Measurements from ENCODE around the gene BMP2.

The BMP2 gene

GRCh38 chr20:6786548-6786947 lies 19.1 kb downstream of the BMP2 start:
- no peaks in the 10 kb centered on the region for H3K4me1 ChIP-seq (ENCODE audit: control insufficient read depth in 5 of 5, insufficient read depth in 5 of 5, low read length in 5 of 5)
- no peak overlapping the region for H3K27ac ChIP-seq (ENCODE audit: low read depth, low read length)
- H3K9ac ChIP-seq (ENCODE audit: low read length in 5 of 5): no peak overlapping the region
- H3K36me3 ChIP-seq (ENCODE audit: control insufficient read depth in 5 of 5, insufficient read depth in 5 of 5, low read length in 5 of 5): no peaks in the 10 kb centered on the region
- H3K9me3 ChIP-seq (ENCODE audit: control insufficient read depth in 5 of 5, low read length in 5 of 5): no peaks in the 10 kb centered on the region
- H3K4me3 ChIP-seq (ENCODE audit: low read depth in 1 of 5, low read length in 5 of 5): no peak overlapping the region
- H3K27me3 ChIP-seq (ENCODE audit: control insufficient read depth in 5 of 5, insufficient read depth in 4 of 5, low read length in 5 of 5): no peaks in the 10 kb centered on the region

- H3K4me3 ChIP-seq (ENCODE audit: low read depth in 1 of 5, low read length in 5 of 5): no peak overlapping the region
- H3K9me3 ChIP-seq (ENCODE audit: control insufficient read depth in 5 of 5, low read length in 5 of 5): no peaks in the 10 kb centered on the region
- H3K36me3 ChIP-seq (ENCODE audit: control insufficient read depth in 5 of 5, insufficient read depth in 5 of 5, low read length in 5 of 5): no peaks in the 10 kb centered on the region
- H3K27ac ChIP-seq (ENCODE audit: low read depth, low read length): no peak overlapping the region
- H3K4me1 ChIP-seq (ENCODE audit: control insufficient read depth in 5 of 5, insufficient read depth in 5 of 5, low read length in 5 of 5): no peaks in the 10 kb centered on the region
- H3K27me3 ChIP-seq (ENCODE audit: control insufficient read depth in 5 of 5, insufficient read depth in 4 of 5, low read length in 5 of 5): peaks cover 0 to 6% (median 0%) of the 10 kb centered on the region in 5 donors
- H3K9ac ChIP-seq (ENCODE audit: low read length in 5 of 5): no peak overlapping the region
Measured at GRCh38 chr20:6792789-6793188, 25.3 kb downstream of the BMP2 start.

- Histone ChIP-seq H3K4me1 (ENCODE audit: control insufficient read depth in 5 of 5, insufficient read depth in 5 of 5, low read length in 5 of 5) (no peaks in the 10 kb centered on the region), H3K9me3 (ENCODE audit: control insufficient read depth in 5 of 5, low read length in 5 of 5) (peaks cover 0 to 5% (median 0%) of the 10 kb centered on the region in 5 donors), H3K9ac (ENCODE audit: low read length in 5 of 5) (no peak overlapping the region), H3K27ac (ENCODE audit: low read depth, low read length) (no peak overlapping the region), H3K27me3 (ENCODE audit: control insufficient read depth in 5 of 5, insufficient read depth in 4 of 5, low read length in 5 of 5) (peaks cover 0 to 3% (median 0%) of the 10 kb centered on the region in 5 donors), H3K36me3 (ENCODE audit: control insufficient read depth in 5 of 5, insufficient read depth in 5 of 5, low read length in 5 of 5) (no peaks in the 10 kb centered on the region), H3K4me3 (ENCODE audit: low read depth in 1 of 5, low read length in 5 of 5) (no peak overlapping the region)
Measured at GRCh38 chr20:6802227-6802626, 34.7 kb downstream of the BMP2 start.

- H3K4me3 ChIP-seq (ENCODE audit: low read depth in 1 of 5, low read length in 5 of 5): no peak overlapping the region
- no peaks in the 10 kb centered on the region for H3K36me3 ChIP-seq (ENCODE audit: control insufficient read depth in 5 of 5, insufficient read depth in 5 of 5, low read length in 5 of 5)
- H3K27ac ChIP-seq (ENCODE audit: low read depth, low read length): no peak overlapping the region
- peaks cover 0 to 5% (median 0%) of the 10 kb centered on the region in 5 donors for H3K9me3 ChIP-seq (ENCODE audit: control insufficient read depth in 5 of 5, low read length in 5 of 5)
- H3K4me1 ChIP-seq (ENCODE audit: control insufficient read depth in 5 of 5, insufficient read depth in 5 of 5, low read length in 5 of 5): no peaks in the 10 kb centered on the region
- no peak overlapping the region for H3K9ac ChIP-seq (ENCODE audit: low read length in 5 of 5)
- H3K27me3 ChIP-seq (ENCODE audit: control insufficient read depth in 5 of 5, insufficient read depth in 4 of 5, low read length in 5 of 5): peaks cover 0 to 6% (median 0%) of the 10 kb centered on the region in 5 donors
Measured at GRCh38 chr20:6806275-6806674, 38.8 kb downstream of the BMP2 start.

- Histone ChIP-seq H3K4me3 (ENCODE audit: low read depth in 1 of 5, low read length in 5 of 5) (no peak overlapping the region), H3K9me3 (ENCODE audit: control insufficient read depth in 5 of 5, low read length in 5 of 5) (peaks cover 0 to under 1% (median 0%) of the 10 kb centered on the region in 5 donors), H3K4me1 (ENCODE audit: control insufficient read depth in 5 of 5, insufficient read depth in 5 of 5, low read length in 5 of 5) (no peaks in the 10 kb centered on the region), H3K36me3 (ENCODE audit: control insufficient read depth in 5 of 5, insufficient read depth in 5 of 5, low read length in 5 of 5) (no peaks in the 10 kb centered on the region), H3K27ac (ENCODE audit: low read depth, low read length) (no peak overlapping the region), H3K27me3 (ENCODE audit: control insufficient read depth in 5 of 5, insufficient read depth in 4 of 5, low read length in 5 of 5) (peaks cover 0 to 10% (median 0%) of the 10 kb centered on the region in 5 donors), H3K9ac (ENCODE audit: low read length in 5 of 5) (no peak overlapping the region)
Measured at GRCh38 chr20:6811262-6812035, 44.0 kb downstream of the BMP2 start.

- peaks cover 0 to 10% (median 0%) of the 10 kb centered on the region in 5 donors for H3K27me3 ChIP-seq (ENCODE audit: control insufficient read depth in 5 of 5, insufficient read depth in 4 of 5, low read length in 5 of 5)
- no peak overlapping the region for H3K9ac ChIP-seq (ENCODE audit: low read length in 5 of 5)
- H3K36me3 ChIP-seq (ENCODE audit: control insufficient read depth in 5 of 5, insufficient read depth in 5 of 5, low read length in 5 of 5): no peaks in the 10 kb centered on the region
- no peak overlapping the region for H3K27ac ChIP-seq (ENCODE audit: low read depth, low read length)
- no peak overlapping the region for H3K4me3 ChIP-seq (ENCODE audit: low read depth in 1 of 5, low read length in 5 of 5)
- H3K9me3 ChIP-seq (ENCODE audit: control insufficient read depth in 5 of 5, low read length in 5 of 5): no peaks in the 10 kb centered on the region
- no peaks in the 10 kb centered on the region for H3K4me1 ChIP-seq (ENCODE audit: control insufficient read depth in 5 of 5, insufficient read depth in 5 of 5, low read length in 5 of 5)
Measured at GRCh38 chr20:6812530-6812929, 45.0 kb downstream of the BMP2 start.

GRCh38 chr20:6814945-6815344 lies 47.5 kb downstream of the BMP2 start:
- no peak overlapping the region for H3K9ac ChIP-seq (ENCODE audit: low read length in 5 of 5)
- H3K36me3 ChIP-seq (ENCODE audit: control insufficient read depth in 5 of 5, insufficient read depth in 5 of 5, low read length in 5 of 5): no peaks in the 10 kb centered on the region
- H3K4me1 ChIP-seq (ENCODE audit: control insufficient read depth in 5 of 5, insufficient read depth in 5 of 5, low read length in 5 of 5): no peaks in the 10 kb centered on the region
- peaks cover 0 to 10% (median 0%) of the 10 kb centered on the region in 5 donors for H3K27me3 ChIP-seq (ENCODE audit: control insufficient read depth in 5 of 5, insufficient read depth in 4 of 5, low read length in 5 of 5)
- no peak overlapping the region for H3K27ac ChIP-seq (ENCODE audit: low read depth, low read length)
- no peaks in the 10 kb centered on the region for H3K9me3 ChIP-seq (ENCODE audit: control insufficient read depth in 5 of 5, low read length in 5 of 5)
- no peak overlapping the region for H3K4me3 ChIP-seq (ENCODE audit: low read depth in 1 of 5, low read length in 5 of 5)

GRCh38 chr20:6818033-6818808 lies 50.7 kb downstream of the BMP2 start:
- H3K36me3 ChIP-seq (ENCODE audit: control insufficient read depth in 5 of 5, insufficient read depth in 5 of 5, low read length in 5 of 5): no peaks in the 10 kb centered on the region
- no peak overlapping the region for H3K4me3 ChIP-seq (ENCODE audit: low read depth in 1 of 5, low read length in 5 of 5)
- no peaks in the 10 kb centered on the region for H3K4me1 ChIP-seq (ENCODE audit: control insufficient read depth in 5 of 5, insufficient read depth in 5 of 5, low read length in 5 of 5)
- peaks cover 0 to 8% (median 0%) of the 10 kb centered on the region in 5 donors for H3K27me3 ChIP-seq (ENCODE audit: control insufficient read depth in 5 of 5, insufficient read depth in 4 of 5, low read length in 5 of 5)
- H3K9ac ChIP-seq (ENCODE audit: low read length in 5 of 5): no peak overlapping the region
- H3K9me3 ChIP-seq (ENCODE audit: control insufficient read depth in 5 of 5, low read length in 5 of 5): no peaks in the 10 kb centered on the region
- H3K27ac ChIP-seq (ENCODE audit: low read depth, low read length): no peak overlapping the region

GRCh38 chr20:6819599-6819998 lies 52.1 kb downstream of the BMP2 start:
- Histone ChIP-seq H3K9me3 (ENCODE audit: control insufficient read depth in 5 of 5, low read length in 5 of 5) (no peaks in the 10 kb centered on the region), H3K4me1 (ENCODE audit: control insufficient read depth in 5 of 5, insufficient read depth in 5 of 5, low read length in 5 of 5) (no peaks in the 10 kb centered on the region), H3K27ac (ENCODE audit: low read depth, low read length) (no peak overlapping the region), H3K36me3 (ENCODE audit: control insufficient read depth in 5 of 5, insufficient read depth in 5 of 5, low read length in 5 of 5) (no peaks in the 10 kb centered on the region), H3K4me3 (ENCODE audit: low read depth in 1 of 5, low read length in 5 of 5) (no peak overlapping the region), H3K9ac (ENCODE audit: low read length in 5 of 5) (no peak overlapping the region), H3K27me3 (ENCODE audit: control insufficient read depth in 5 of 5, insufficient read depth in 4 of 5, low read length in 5 of 5) (peaks cover 0 to 6% (median 0%) of the 10 kb centered on the region in 5 donors)

- Histone ChIP-seq H3K9ac (ENCODE audit: low read length in 5 of 5) (no peak overlapping the region), H3K27ac (ENCODE audit: low read depth, low read length) (no peak overlapping the region), H3K4me1 (ENCODE audit: control insufficient read depth in 5 of 5, insufficient read depth in 5 of 5, low read length in 5 of 5) (no peaks in the 10 kb centered on the region), H3K4me3 (ENCODE audit: low read depth in 1 of 5, low read length in 5 of 5) (no peak overlapping the region), H3K36me3 (ENCODE audit: control insufficient read depth in 5 of 5, insufficient read depth in 5 of 5, low read length in 5 of 5) (no peaks in the 10 kb centered on the region), H3K9me3 (ENCODE audit: control insufficient read depth in 5 of 5, low read length in 5 of 5) (no peaks in the 10 kb centered on the region), H3K27me3 (ENCODE audit: control insufficient read depth in 5 of 5, insufficient read depth in 4 of 5, low read length in 5 of 5) (no peaks in the 10 kb centered on the region)
Measured at GRCh38 chr20:6824401-6824800, 56.9 kb downstream of the BMP2 start.
